NCI-H460 (cell line): ENCODE results near the gene XCL2. TPM values are rescaled to one million over a fixed set of nuclear protein-coding genes. Genes with fewer than 3 reads are reported as not detected.
"Not testable (repeated sequence)": the region's sequence is repeated elsewhere in the genome, so short reads cannot be mapped to it uniquely, and the experiment has no call there.

Source experiments
- DNase-seq: peaks from one replicate; pipeline ENCODE4 v3.0.0-alpha.2; 2016; ENCODE audit warnings: low read depth; ENCODE audit errors: extremely low read depth
- polyA plus RNA-seq: library from polyadenylated mRNA; depleted of rRNA; stranded (reverse); fragments of >200 nt; gene quantifications from 2 replicates; pipeline ENCODE4 v1.2.3, GENCODE V29; 2014; cell fraction: nucleus; rRNA removed
- total RNA-seq: library from RNA; depleted of rRNA; stranded (reverse); fragments of >200 nt; shearing (Covaris generic); gene quantifications from 2 replicates; pipeline ENCODE4 v1.2.3, GENCODE V29; 2014; rRNA removed

The XCL2 gene
- not detected in 2 replicates for total RNA-seq
- not detected in 2 replicates for polyA plus RNA-seq

GRCh38 chr1:168543840-168544498, at the start of gene XCL2:
XCL2 (minus strand) TSS chr1:168543997; CDS start chr1:168543964, 33 bp downstream.
- DNase-seq = not testable (repeated sequence)

GRCh38 chr1:168591641-168592250, 47.9 kb upstream of the XCL2 start:
- DNase-seq = no peak

- no peak for DNase-seq
Observed at GRCh38 chr1:168591066-168591465, 47.3 kb upstream of the XCL2 start.

- DNase-seq = no peak
Observed at GRCh38 chr1:168589167-168589566, 45.4 kb upstream of the XCL2 start.

GRCh38 chr1:168585937-168586336, 42.1 kb upstream of the XCL2 start:
- no peak for DNase-seq

GRCh38 chr1:168585191-168585590, 41.4 kb upstream of the XCL2 start:
- no peak for DNase-seq

GRCh38 chr1:168583571-168583970, 39.8 kb upstream of the XCL2 start:
- no peak for DNase-seq

- no peak for DNase-seq
Observed at GRCh38 chr1:168582688-168583336, 39.0 kb upstream of the XCL2 start.

- no peak for DNase-seq
Observed at GRCh38 chr1:168581817-168582572, 38.2 kb upstream of the XCL2 start.

- DNase-seq = not testable (repeated sequence)
Observed at GRCh38 chr1:168580991-168581390, 37.2 kb upstream of the XCL2 start.

- DNase-seq = not testable (repeated sequence)
Observed at GRCh38 chr1:168580290-168580689, 36.5 kb upstream of the XCL2 start.

- DNase-seq = not testable (repeated sequence)
Observed at GRCh38 chr1:168578531-168579185, 34.9 kb upstream of the XCL2 start.

GRCh38 chr1:168576245-168576688, 32.5 kb upstream of the XCL2 start, which contains the start of gene XCL1:
XCL1 (plus strand) TSS chr1:168576605; CDS start chr1:168576638, 33 bp downstream.
- DNase-seq = not testable (repeated sequence)

- not testable (repeated sequence) for DNase-seq
Observed at GRCh38 chr1:168574234-168574633, 30.4 kb upstream of the XCL2 start.

- DNase-seq = no peak
Observed at GRCh38 chr1:168572633-168573032, 28.8 kb upstream of the XCL2 start.

GRCh38 chr1:168570652-168571051, 26.9 kb upstream of the XCL2 start:
- DNase-seq = no peak

GRCh38 chr1:168568346-168568745, 24.5 kb upstream of the XCL2 start:
- DNase-seq = no peak

- no peak for DNase-seq
Observed at GRCh38 chr1:168567568-168567967, 23.8 kb upstream of the XCL2 start.

GRCh38 chr1:168567007-168567406, 23.2 kb upstream of the XCL2 start:
- DNase-seq = no peak

- DNase-seq = no peak
Observed at GRCh38 chr1:168565825-168566224, 22.0 kb upstream of the XCL2 start.
